Right ventricle myocardium inferior (tissue), 1 donor: ENCODE measurements around the gene UTF1. TPM values are rescaled to one million over a fixed set of nuclear protein-coding genes. Genes with fewer than 3 reads are reported as not detected.
"Not testable (repeated sequence)": the region's sequence is repeated elsewhere in the genome, so short reads cannot be mapped to it uniquely, and the experiment has no call there.

Source experiments
- ATAC-seq: fragments of 200-7000 bp; cut with Tn5 transposase; one replicate; pipeline ENCODE4 v1.9.1; 2020; ENCODE audit warnings: mild to moderate bottlenecking, moderate library complexity
- DNase-seq: peaks from one replicate; pipeline ENCODE4 v3.0.0; 2021; ENCODE audit errors: missing footprints
- intact Hi-C: fragments of 100-400 bp; cut with DNase I; formaldehyde crosslinking; loops from one replicate; pipeline ENCODE4 v1.11.0; 2022
- total RNA-seq: library from RNA; stranded (reverse); fragmentation: NEBNext Ultra II Directional; extraction: Animal tissue kit (Norgen Biotek cat#: 25700); gene quantifications from one replicate; pipeline ENCODE4 v1.2.1, GENCODE V29; 2021
- donor health status: DM: no; HTN: yes; CAD: no; lungs with severe emphysema.

The UTF1 gene
- total RNA-seq, 1 donor from 2014 or later: not detected

DNA sequence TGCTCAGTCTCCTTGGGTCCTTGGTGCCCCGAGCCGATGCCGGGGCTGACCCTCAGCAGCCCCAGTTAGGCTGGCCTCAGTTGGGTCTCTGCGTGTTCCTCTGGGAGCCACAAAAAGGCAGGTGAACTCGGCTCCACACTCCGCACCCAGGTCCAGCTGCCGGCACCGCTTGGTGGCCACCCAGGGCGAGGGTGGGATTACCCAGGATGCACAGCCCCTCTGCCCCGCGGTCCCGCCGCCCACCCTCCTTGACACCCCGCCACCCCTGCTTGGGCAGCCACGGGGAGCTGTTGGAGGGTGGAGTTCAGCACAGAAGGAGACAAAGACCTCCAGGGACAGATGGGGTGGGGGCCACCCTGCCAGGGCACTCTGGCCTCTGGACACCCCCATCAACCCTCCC lies 25.3 kb downstream of the UTF1 start:
- ATAC-seq (no peak), DNase-seq (no peak)
- intact Hi-C loops: no loop called here

DNA sequence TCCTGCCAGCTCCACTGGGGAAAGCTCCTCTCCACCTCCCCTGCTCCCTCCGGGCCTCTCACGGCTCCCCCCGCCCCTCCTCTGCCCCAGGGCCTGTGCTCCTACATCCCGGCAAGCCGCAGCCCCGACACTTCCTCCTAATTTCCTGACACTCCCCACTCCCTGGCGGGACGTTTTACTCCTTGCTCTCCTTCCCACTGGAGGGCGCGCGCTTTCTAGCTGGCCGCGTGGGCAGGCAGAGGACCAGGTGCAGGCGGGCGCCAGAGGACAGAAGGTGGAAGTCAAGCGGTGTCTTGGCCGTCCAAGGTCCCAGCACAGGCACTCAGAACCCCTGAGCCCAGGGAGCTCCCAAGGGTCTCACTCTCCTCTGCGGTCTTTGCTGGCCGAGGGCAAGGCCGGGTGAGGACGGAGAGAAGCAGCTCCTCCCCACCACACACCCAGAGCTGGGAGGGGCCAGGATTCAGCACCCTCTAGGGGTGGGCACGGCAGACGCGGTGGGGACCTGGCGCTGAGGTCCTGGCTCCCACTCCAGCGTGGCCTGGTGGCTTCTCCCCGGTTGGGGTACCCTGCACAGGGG lies 27.6 kb downstream of the UTF1 start:
- DNase-seq (peak; percentile 90), ATAC-seq (peak; percentile 21)
- intact Hi-C loops: no loop called here

DNA sequence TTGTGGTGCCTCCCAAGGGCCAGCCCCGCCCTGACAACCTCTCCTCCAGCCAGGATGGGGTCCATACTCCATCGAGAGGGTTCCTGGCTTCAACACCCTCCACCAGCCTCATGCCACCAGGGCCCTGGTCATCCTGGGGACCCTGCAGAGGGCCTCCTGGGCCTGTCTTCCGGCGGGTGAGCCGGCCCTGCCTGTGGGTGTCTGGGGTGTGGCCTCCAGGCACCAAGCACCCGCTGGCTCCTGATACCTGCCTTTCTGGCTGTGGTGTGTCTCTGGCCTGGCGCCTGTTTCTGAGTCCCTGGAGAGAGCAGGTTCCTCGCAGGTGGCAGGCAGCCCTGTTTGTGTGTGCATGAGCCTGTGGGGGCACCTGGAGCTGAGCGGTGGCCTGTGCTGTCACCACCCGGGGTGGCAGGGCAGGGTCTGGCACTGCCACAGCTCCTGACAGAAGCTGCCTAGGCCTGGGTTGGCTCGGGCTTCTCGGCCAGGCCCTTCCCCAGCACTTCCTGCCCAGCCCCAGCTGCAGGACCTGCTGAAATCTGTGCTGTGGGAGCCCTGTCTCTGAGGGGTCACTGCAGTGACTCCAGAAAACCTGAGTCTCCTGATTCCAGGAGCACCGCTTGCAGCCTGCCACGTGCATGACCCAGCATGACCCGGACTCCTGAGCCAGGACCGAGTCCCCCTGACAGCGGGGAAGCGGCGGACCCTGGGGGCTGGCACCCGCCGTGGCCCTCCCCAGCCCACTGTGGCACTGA lies 28.2 kb downstream of the UTF1 start:
- DNase-seq (no peak), ATAC-seq (no peak)
- intact Hi-C loops: no loop called here

DNA sequence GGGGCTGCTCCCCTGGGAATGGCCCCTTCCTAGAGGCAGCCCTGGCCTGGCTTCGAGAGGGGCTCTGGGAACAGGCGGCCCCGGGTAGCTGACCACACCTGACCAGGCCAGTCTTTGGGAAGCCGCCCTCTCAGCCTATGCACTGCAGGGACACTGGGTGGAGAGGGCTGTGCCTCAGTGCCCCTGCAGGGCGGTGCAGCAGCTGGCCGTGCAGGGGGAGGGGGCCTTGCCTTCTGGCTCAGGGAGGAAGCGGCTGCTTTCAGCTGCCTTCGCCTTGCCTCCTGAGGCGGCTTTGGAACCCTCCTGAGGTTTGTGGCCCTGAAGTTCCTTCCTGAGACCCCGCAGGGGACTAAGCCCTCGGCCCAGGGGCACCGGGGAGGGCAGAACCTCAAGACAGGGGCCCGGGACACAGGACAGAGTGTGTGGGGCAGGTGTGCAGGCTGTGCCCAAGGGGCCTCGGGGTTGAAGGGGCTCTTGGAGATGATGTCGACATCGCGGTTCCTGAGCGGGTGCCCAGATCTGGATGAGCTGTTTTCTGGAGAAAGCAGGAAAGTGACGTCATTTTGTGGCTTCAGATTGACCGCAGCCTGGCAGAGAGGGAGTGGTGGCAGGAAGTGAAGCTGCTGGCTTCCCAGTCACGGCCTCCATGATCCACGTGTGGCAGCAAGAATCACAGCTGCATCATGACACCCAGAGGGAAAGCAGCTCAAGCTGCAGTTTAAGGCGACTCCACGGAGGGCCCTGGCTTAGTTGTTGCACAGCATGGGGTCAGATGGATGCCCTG lies 29.0 kb downstream of the UTF1 start:
- ATAC-seq (peak; percentile 26), DNase-seq (peak; percentile 92)
- intact Hi-C loops: no loop called here

DNA sequence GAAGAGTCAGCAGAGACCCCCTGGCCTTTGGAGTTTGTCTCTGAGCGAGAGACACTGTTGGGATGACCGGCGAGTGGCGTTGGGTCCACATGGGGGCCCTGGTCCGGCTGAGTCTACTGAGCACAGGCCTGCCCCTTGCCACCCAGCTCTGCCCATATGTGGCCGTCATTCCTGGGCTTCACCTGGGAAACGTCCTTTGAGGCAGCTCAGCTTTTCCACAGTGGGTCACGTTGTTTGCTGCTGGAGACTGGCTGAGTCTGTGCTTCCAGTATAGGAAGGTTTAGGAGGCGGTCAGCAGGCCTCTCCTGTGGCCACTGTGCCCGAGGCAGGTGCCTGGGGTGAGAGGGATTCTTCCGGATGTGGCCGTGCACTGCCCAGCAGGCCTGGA lies 29.6 kb downstream of the UTF1 start:
- intact Hi-C loops: no loop called here
- ATAC-seq (no peak), DNase-seq (no peak)

DNA sequence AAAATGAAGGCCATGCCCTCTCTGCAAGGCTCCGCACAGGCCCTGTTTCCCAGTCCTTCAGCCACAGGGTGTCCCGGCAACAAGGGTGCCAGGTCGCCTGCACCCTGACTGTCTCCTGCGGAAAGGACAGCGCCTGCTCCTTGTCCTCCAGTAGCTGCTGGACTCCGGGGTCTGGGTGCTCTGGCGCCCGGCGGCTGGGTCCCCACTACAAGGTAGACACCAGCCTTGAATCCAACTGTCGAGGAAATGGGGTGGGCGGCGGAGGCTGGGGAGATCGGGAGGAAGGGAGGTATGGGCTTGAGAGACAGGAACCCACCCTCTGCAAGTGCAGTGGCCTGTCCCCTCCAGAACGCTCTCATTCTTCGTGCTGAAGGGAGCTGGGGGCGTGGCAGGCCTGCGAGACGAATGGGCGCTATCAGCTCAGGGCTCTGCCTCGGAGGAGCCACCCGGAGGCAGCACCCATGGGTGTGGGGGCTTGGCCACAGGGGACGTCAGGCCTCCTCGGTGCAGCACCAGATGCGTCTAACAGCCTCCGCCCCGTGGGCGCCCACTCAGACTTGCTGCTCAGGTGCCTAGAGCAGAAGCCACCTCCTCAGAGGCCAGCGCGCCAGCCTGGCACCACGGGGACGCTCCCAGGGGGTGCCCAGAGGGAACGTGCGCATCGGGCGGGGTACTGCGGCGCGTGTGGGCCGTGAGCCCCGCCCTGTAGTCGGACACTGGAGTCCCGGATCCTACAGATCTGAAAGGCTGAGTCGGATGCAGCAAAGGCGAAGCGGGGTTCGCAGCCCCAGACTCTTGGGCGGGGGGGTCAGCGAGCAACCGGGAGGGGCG lies 31.1 kb downstream of the UTF1 start:
- ATAC-seq (peak; percentile 49), DNase-seq (peak; percentile 83)
- intact Hi-C loops: loop anchor here (5.0 kb wide), 1 partner anchor 46 kb away; the partner anchor contains the start of genes TUBGCP2 and ZNF511

DNA sequence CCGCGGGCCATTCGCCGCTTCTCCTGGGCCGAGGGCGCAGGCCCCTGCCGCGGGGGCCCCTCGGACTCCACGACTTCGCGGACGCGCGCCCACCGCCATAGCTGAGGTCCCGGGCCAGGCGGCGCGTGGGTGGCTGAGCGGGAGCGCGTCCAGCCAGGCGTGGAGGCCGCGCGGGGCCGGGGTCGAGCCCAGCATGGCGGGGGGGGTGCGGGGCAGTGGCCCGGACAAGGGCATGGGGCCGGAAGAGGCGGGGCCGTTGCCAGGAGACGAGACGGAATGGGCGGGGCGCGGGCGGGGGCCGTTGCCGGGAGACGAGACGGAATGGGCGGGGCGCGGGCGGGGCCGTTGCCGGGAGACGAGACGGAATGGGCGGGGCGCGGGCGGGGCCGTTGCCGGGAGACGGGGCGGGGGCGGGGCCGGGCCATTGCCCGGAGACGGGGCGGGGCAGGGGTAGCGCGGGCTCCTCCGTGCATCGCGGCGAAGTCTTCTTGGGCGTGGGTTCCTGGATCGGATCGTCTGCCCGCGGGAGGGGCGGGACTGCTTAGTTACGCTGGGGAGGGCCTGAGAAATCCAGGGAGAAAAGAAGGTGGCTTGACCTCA lies 31.8 kb downstream of the UTF1 start:
- intact Hi-C loops: loop anchor here (5.0 kb wide), 1 partner anchor 45 kb away; the partner anchor contains the start of genes TUBGCP2 and ZNF511
- DNase-seq (peak; percentile 96), ATAC-seq (peak; percentile 86)

DNA sequence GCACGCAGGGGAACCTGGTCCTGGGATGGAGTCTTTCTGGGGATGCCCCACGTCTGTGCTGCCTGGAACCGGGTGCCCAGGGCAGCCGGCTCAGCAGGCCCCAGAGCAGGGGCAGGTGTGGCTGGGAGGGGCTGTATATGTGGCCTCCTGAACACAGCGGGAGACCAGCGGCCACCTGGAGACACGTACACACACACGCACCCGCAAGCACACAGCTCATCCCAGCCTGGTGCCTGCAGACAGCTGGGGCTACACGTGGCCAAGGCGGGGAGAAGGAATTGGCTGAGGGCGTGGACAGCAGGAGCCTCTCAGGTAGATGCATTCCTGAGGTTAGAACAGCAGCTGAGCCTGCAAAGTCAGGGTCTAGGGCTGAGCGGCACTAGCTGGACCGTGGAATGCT lies 32.7 kb downstream of the UTF1 start:
- no peak for ATAC-seq
- intact Hi-C loops: loop anchor here (5.0 kb wide), 1 partner anchor 45 kb away; the partner anchor contains the start of genes TUBGCP2 and ZNF511
- no peak for DNase-seq

DNA sequence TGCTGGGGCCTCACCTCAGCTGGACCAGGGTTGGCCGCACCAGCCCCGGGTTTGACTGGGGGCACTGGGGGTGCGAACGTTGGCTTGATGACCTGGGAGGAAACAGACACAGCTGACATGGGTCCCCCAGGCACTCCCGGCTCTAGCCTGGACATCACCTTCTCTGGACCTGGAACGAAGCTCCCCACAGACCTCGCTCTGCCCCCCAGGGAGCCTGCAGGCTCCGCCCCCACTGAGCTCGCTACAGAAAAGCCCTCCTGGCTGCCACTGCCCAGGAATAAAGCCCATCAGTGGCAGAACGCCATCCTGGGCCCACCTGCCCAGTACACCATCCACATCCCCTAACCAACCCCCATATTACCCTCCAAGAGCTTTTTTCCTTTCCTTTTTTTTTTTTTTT lies 33.7 kb downstream of the UTF1 start:
- intact Hi-C loops: loop anchor here (5.0 kb wide), 1 partner anchor 44 kb away; the partner anchor contains the start of genes TUBGCP2 and ZNF511
- DNase-seq (no peak), ATAC-seq (no peak)

DNA sequence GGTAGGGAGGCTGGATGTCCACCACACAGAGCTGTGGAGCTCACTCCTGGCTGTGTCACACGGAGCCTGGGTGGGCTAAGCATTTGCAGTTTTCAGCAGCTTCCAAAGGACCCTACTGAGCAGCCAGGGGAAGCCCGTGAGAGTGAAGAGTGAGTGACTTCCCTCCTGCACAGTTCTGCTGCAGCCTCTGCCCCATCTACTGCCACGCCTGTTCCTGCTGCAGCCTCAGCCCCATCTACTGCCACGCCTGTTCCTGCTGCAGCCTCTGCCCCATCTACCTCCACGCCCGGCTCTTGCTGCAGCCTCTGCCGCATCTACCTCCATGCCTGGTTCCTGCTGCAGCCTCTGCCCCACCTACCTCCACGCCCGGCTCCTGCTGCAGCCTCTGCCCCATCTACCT lies 34.4 kb downstream of the UTF1 start:
- DNase-seq: no peak
- intact Hi-C loops: loop anchor here (5.0 kb wide), 1 partner anchor 43 kb away; the partner anchor contains the start of genes TUBGCP2 and ZNF511
- no peak for ATAC-seq

DNA sequence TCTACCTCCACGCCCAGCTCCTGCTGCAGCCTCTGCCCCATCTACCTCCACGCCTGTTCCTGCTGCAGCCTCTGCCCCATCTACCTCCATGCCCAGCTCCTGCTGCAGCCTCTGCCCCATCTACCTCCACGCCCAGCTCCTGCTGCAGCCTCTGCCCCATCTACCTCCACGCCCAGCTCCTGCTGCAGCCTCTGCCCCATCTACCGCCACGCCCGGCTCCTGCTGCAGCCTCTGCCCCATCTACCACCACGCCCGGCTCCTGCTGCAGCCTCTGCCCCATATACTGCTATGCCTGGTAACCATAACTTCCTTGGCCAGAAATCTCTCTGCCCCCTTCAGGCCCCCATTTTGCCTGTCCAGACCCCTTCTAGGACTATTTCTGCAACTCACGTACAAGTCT lies 35.0 kb downstream of the UTF1 start:
- DNase-seq, intact Hi-C loops, ATAC-seq: not testable (repeated sequence)

DNA sequence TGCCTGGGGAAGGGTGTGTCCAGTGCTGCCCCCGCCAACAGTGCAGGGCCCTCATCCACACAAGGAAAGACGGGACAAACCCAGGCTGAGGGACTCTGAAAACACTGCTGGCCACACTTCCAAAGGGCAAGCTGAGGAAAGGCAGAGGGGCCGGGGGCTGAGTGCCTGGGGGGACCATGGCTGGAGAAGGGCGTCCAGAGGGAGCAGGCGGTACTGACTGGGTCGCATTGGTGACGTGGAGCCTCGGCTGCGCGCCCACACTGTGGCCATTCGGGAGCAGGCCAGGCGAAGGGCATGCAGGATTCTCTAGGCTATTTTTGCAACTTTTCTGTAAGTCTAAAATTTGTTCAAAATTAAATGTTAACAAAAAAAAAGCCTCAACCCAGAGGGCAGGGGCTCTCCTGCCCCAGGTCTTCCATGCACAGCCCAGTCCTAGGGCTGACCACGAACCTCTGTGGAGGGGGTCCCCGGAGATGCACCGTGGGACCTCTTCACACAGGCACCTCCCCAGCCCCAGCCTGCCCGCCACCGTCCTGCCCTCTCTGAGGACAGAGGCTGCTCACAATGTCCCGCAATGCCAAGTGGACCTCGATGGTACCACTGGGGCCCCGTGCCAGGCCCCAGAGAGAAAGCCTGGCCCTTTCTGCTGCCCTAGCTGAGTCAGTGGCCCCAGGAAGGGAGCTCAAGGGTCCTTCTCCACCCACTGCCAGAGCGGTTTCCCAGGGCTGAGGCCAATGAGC lies 36.2 kb downstream of the UTF1 start:
- ATAC-seq (no peak), DNase-seq (no peak)
- intact Hi-C loops: no loop called here

DNA sequence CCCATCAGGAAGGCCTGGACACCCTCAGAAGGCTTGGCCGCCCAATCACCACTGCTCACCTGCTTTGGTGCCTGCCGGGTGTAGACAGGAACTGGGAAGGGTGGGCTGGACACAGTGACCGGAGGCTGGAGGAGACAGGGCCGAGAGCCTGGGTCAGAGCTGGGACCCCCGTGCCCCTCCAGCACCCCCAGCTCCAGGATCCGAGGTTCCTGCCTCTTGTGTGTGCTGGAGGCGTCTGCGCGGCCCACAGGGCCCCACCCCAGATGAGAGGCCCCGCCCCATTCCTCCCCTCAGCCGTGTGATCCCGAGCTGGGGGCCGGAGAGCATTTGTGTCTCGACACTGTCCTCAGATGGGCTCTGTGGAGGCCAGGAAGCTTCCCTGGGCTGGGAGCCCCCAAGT lies 37.3 kb downstream of the UTF1 start:
- ATAC-seq (no peak), DNase-seq (no peak)
- intact Hi-C loops: no loop called here

DNA sequence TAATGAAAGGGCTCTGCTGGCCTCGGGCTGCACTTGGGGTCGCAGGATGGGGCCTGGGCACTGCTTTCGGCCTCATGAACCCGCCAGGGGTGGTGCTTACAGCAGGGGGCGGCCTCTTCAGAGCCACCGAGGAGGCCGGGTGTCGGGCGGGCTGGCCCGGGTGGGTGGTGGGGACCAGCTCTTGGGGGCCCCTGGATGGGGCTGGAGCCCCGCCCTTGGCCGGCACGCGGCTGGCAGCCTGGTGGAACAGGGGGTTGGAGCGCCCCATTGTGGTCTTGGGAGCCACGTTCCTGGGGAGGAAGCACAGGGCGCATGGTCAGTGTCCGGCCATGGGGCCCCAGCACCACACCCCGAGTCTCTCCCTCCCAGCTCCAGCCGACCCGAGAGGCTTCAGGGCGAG lies 37.8 kb downstream of the UTF1 start:
- no peak for ATAC-seq
- DNase-seq: no peak
- intact Hi-C loops: no loop called here

DNA sequence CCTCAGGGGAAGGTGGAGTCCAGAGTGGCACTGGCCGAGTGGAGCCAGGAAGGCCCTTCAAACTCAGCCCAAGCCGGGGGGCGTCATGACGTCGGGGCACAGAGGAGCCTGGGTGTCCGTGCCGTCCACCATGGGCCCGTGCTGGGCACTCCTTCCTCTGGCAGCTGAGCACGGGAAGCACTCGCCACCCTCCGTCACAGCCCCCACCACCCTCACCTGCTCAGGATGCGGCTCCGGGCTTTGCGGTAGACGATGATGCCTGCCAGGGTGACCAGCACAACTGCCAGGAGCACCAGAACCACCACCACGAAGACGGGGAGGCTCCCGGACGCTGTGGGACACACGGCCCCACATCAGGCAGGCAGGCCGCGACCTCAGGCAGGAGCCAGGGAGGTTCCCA lies 38.5 kb downstream of the UTF1 start:
- DNase-seq: no peak
- ATAC-seq: no peak
- intact Hi-C loops: no loop called here

DNA sequence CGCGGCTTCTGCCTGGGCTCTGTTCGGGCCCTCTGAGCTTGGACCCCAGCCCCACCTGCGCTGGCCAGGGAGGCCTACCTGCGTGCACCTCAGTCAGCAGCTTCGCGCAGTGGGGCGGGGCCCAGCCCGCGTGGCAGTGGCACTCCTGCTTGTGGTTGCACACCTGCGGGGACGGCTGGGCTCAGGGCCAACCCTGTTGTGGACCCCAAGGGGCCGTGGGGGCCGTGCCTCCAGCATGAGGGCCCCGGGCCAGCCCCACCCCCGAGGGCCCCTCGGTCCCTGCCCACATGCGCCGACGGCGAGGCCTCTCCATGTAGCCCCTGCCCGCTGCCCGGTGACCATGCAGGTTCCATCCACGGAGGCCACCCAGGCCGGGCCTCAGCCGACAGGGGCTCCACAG lies 39.4 kb downstream of the UTF1 start:
- ATAC-seq: no peak
- intact Hi-C loops: no loop called here
- DNase-seq: no peak

DNA sequence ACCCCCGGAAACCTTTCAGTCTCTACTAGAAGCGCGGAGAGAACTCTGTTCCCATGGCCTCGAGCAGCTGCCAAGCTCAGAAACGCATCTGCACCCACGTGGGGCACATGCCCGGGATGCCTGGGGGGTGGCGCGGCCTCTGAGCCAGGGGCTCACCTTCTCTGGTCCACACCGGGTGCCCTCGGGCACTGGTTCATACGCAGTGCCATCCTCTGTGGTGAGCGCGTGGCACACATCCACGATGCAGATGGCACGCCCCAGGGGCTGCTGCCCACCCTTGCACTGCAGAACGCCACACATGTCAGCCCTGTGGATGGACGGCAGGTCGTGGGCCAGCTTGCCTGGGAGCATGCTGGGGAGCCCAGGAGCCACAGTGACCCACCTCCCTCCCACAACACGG lies 40.2 kb downstream of the UTF1 start:
- ATAC-seq: no peak
- intact Hi-C loops: no loop called here
- no peak for DNase-seq
